HCT116 (cell line): ENCODE measurements around the gene PDILT. TPM values are rescaled to one million over a fixed set of nuclear protein-coding genes. Genes with fewer than 3 reads are reported as not detected.
A peak's percentile ranks its signal among the peaks of the same experiment; 100 is the strongest.

ENCODE experiments used
- ATAC-seq: fragments of 200-7000 bp; cut with Tn5 transposase; 2 replicates; pipeline ENCODE4 v1.9.1; 2020; ENCODE audit warnings: mild to moderate bottlenecking, moderate library complexity
- BruUV-seq: library from RNA; stranded (reverse); fragments of 400-500 nt; replicated peaks from 2 replicates; lab custom pipeline; 2021; lab: Mats Ljungman, UMichigan
- CTCF ChIA-PET: fragments of 300-600 bp; sonication (Branson Sonifier 250); formaldehyde crosslinking; loops from one replicate; lab custom pipeline; 2021; ENCODE audit warnings: antibody characterized with exemption; lab: Charles Lee
- POLR2A ChIA-PET: fragments of 300-600, 350-600 bp; sonication (Branson Sonifier 250); formaldehyde crosslinking; loops from one replicate; lab custom pipeline; 2021; ENCODE audit warnings: antibody characterized with exemption; lab: Charles Lee
- RAD21 ChIA-PET, 2 experiments: fragments of 300-600 bp; sonication (Branson Sonifier 250); formaldehyde crosslinking; loops; one replicate each; lab custom pipeline; 2023; ENCODE audit warnings: low total read pairs in 2 of 2; ENCODE audit not compliant: uncharacterized antibody in 2 of 2, unreplicated experiment in 2 of 2, low non-redundant PET in 1 of 2; lab: Charles Lee
- DNase-seq: peaks from one replicate; pipeline ENCODE4 v3.0.0-alpha.2; 2010; ENCODE audit warnings: low read depth, low spot score
- H2AFZ ChIP-seq: fragments of 200-600 bp; shearing (Covaris generic), sonication (generic); 2 replicates; pipeline ENCODE4 v1.6.1; 2017; ENCODE audit warnings: low read depth, mixed run types, mixed read lengths, antibody characterized with exemption, low read length; ENCODE audit not compliant: poor library complexity, severe bottlenecking
- H3K27ac ChIP-seq: 2 replicates; pipeline ENCODE4 v1.5.1; 2012; ENCODE audit warnings: low read depth, low read length
- H3K27me3 ChIP-seq: fragments of 200-600 bp; sonication (generic); 2 replicates; pipeline ENCODE4 v1.6.1; 2016; ENCODE audit warnings: mixed run types, low read length, mixed read lengths; ENCODE audit not compliant: insufficient read depth
- H3K36me3 ChIP-seq, 2 experiments: fragments of 200-500 bp in 1 of 2; fragments of 200-600 bp in 1 of 2; sonication (Bioruptor generic) in 1 of 2; sonication (generic) in 1 of 2; 2 replicates each; pipeline versions ENCODE4 v1.5.1 to v1.6.1; 2014 to 2016; ENCODE audit warnings: low read length in 2 of 2, inconsistent platforms in 1 of 2, mixed read lengths in 1 of 2, mixed run types in 1 of 2; ENCODE audit not compliant: insufficient read depth in 2 of 2, control insufficient read depth in 1 of 2
- H3K4me1 ChIP-seq, 2 experiments: fragments of 200-600 bp in 1 of 2; sonication (generic) in 1 of 2; 2 replicates each; pipeline versions ENCODE4 v1.5.1 to v1.6.1; 2012 to 2017; ENCODE audit warnings: low read length in 2 of 2, inconsistent platforms in 1 of 2, mild to moderate bottlenecking in 1 of 2, mixed read lengths in 1 of 2, mixed run types in 1 of 2, moderate library complexity in 1 of 2; ENCODE audit not compliant: insufficient read depth in 2 of 2, control insufficient read depth in 1 of 2
- H3K4me2 ChIP-seq: fragments of 200-600 bp; sonication (generic); 2 replicates; pipeline ENCODE4 v1.6.1; 2017; ENCODE audit warnings: mixed run types, low read length, mixed read lengths
- H3K4me3 ChIP-seq, 2 experiments: fragments of 200-600 bp in 1 of 2; sonication (generic) in 1 of 2; replicated peaks in 1 of 2; 2 replicates each; pipeline ENCODE4 v1.5.1; 2011 to 2016; ENCODE audit warnings: low read length in 2 of 2, control low read depth in 1 of 2, low read depth in 1 of 2, mild to moderate bottlenecking in 1 of 2, mixed read lengths in 1 of 2, mixed run types in 1 of 2
- H3K79me2 ChIP-seq: fragments of 200-600 bp; sonication (generic); 2 replicates; pipeline ENCODE4 v1.6.1; 2017; ENCODE audit warnings: mild to moderate bottlenecking, mixed run types, low read length, moderate library complexity, mixed read lengths; ENCODE audit not compliant: insufficient read depth
- H3K9ac ChIP-seq: fragments of 200-600 bp; sonication (generic); 2 replicates; pipeline ENCODE4 v1.6.1; 2016; ENCODE audit warnings: low read length, mixed read lengths
- H3K9me2 ChIP-seq: fragments of 200-600 bp; sonication (generic), shearing (Covaris generic); 2 replicates; pipeline ENCODE4 v1.6.1; 2017; ENCODE audit warnings: mixed run types, mild to moderate bottlenecking, moderate library complexity; ENCODE audit not compliant: insufficient read depth
- H3K9me3 ChIP-seq, 2 experiments: fragments of 200-500 bp in 1 of 2; fragments of 200-600 bp in 1 of 2; sonication (Bioruptor generic) in 1 of 2; sonication (generic) in 1 of 2; 2 replicates each; pipeline ENCODE4 v1.6.1; 2014 to 2017; ENCODE audit warnings: low read length in 2 of 2, mixed read lengths in 2 of 2, inconsistent platforms in 1 of 2, low read depth in 1 of 2, mild to moderate bottlenecking in 1 of 2, mixed run types in 1 of 2, moderate library complexity in 1 of 2; ENCODE audit not compliant: control insufficient read depth in 1 of 2, insufficient read depth in 1 of 2
- H4K20me1 ChIP-seq: fragments of 200-600 bp; sonication (generic), shearing (Covaris generic); 2 replicates; pipeline ENCODE4 v1.6.1; 2017; ENCODE audit warnings: mixed run types, mild to moderate bottlenecking, moderate library complexity; ENCODE audit not compliant: insufficient read depth
- ELF1 ChIP-seq: IDR thresholded peaks from 2 replicates; pipeline ENCODE4 v1.6.1; 2012; ENCODE audit warnings: low read depth, borderline replicate concordance
- ZFX ChIP-seq: fragments of 450-650 bp; IDR thresholded peaks from 2 replicates; pipeline ENCODE4 v1.6.1; 2017
- intact Hi-C: fragments of 100-400 bp; cut with micrococcal nuclease; formaldehyde crosslinking; loops from 2 replicates; pipeline ENCODE4 v1.10.0; 2022
- total RNA-seq: library from RNA; stranded (reverse); gene quantifications from one replicate; pipeline ENCODE4 v1.2.1, GENCODE V29; 2021; ENCODE audit not compliant: unreplicated experiment
- TF ChIP-seq, protein P1 (sequence below): IDR thresholded peaks from 2 replicates; pipeline ENCODE4 v1.6.1; 2012
- TF ChIP-seq, protein P2 (sequence below): IDR thresholded peaks from 2 replicates; pipeline ENCODE4 v1.6.1; 2012
- TF ChIP-seq, protein P3 (sequence below): IDR thresholded peaks from 2 replicates; pipeline ENCODE4 v1.6.1; 2011; ENCODE audit warnings: mild to moderate bottlenecking, low read length, moderate library complexity; ENCODE audit not compliant: insufficient replicate concordance; ENCODE audit errors: extremely low read depth
- TF ChIP-seq, protein P4 (sequence below), 3 experiments: fragments of 200-600 bp in 1 of 3; sonication (generic) in 1 of 3; IDR thresholded peaks in 2 of 3; conservative IDR thresholded peaks in 1 of 3; 2 replicates each; pipeline ENCODE4 v1.5.1; 2012 to 2017; ENCODE audit warnings: low read depth in 2 of 3, low read length in 2 of 3, antibody characterized with exemption in 1 of 3, borderline replicate concordance in 1 of 3, control low read depth in 1 of 3, mild to moderate bottlenecking in 1 of 3, mixed read lengths in 1 of 3, mixed run types in 1 of 3, moderate library complexity in 1 of 3; ENCODE audit not compliant: insufficient read depth in 1 of 3
- TF ChIP-seq, protein P5 (sequence below): IDR thresholded peaks from 2 replicates; pipeline ENCODE4 v1.6.1; 2012; ENCODE audit warnings: low read depth

PDILT gene
- total RNA-seq, 1 experiment from 2014 or later: not detected

DNA sequence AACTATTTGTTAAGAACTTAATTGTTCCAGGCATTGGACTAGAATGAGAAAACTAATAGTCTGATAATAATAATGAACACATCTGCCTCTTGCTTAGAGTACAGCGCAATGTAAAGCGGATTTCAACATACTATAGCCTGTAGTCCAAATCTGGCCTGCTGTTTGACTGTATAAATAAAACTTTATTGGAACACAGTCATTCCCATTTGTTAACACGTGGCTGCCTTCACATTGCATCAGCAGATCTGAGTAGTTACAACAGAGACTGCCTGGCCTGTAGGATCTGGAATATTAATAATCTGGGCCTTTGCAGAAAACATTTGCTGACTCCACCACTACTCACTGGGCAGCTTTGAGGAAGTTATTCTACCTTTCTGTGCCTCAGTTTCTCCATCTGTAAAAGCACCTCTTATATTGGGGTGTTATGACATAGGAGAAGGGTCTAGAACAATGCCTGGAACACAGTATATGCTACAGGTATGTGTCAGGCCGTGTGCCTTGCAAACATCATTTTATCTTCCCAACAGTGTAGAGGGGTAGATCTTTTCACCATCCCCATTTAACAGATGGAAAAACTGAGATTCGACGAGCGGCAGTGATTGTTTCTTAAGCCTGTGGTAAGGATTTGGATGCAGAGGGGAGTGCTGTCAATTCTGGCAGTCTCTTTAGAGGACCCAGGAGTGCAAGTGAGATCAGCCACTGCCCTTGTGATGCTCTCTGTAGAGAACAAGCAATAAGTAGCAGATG is 22.2 kb downstream of the PDILT start:
- Histone ChIP-seq H3K79me2 (no peaks in the 10 kb centered on the region), H3K36me3 (no peaks in the 10 kb centered on the region), H3K9me3 (no peaks in the 10 kb centered on the region), H3K9me2 (no peaks in the 10 kb centered on the region), H3K4me1 (no peaks in the 10 kb centered on the region), H3K4me3 (no peak overlapping the region), H3K27ac (no peak overlapping the region), H3K4me2 (no peak overlapping the region), H3K27me3 (peaks cover 8% of the 10 kb centered on the region), H3K9ac (no peak overlapping the region), H4K20me1 (no peaks in the 10 kb centered on the region), H2AFZ (no peak overlapping the region)
- TF ChIP-seq, protein P1, sequence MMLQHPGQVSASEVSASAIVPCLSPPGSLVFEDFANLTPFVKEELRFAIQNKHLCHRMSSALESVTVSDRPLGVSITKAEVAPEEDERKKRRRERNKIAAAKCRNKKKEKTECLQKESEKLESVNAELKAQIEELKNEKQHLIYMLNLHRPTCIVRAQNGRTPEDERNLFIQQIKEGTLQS: no peak
- TF ChIP-seq, protein P2, sequence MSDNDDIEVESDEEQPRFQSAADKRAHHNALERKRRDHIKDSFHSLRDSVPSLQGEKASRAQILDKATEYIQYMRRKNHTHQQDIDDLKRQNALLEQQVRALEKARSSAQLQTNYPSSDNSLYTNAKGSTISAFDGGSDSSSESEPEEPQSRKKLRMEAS: 0 out of 2 replicates have a peak, but pooled peaks have one; percentile 40
- intact Hi-C loops: loop anchor here (2.0 to 5.0 kb wide), 2 partner anchors 82 to 780 kb away; no protein-coding TSS in a partner anchor
- RAD21 ChIA-PET: interaction anchor here (0.7 to 1.3 kb wide), 3 partner anchors 475 to 484 kb away, joined by 5 to 15 read pairs (median 5); no protein-coding TSS in a partner anchor
- BruUV-seq: no TSS peak
- CTCF ChIA-PET: interaction anchor here (0.9 to 4.7 kb wide), 9 partner anchors 8 to 781 kb away, joined by 3 to 124 read pairs (median 14); no protein-coding TSS in a partner anchor
- no peak for DNase-seq
- POLR2A ChIA-PET: interaction anchor here (2.2 kb wide), 1 partner anchor 475 kb away, joined by 9 read pairs; no protein-coding TSS in a partner anchor
- ATAC-seq: no peak

DNA sequence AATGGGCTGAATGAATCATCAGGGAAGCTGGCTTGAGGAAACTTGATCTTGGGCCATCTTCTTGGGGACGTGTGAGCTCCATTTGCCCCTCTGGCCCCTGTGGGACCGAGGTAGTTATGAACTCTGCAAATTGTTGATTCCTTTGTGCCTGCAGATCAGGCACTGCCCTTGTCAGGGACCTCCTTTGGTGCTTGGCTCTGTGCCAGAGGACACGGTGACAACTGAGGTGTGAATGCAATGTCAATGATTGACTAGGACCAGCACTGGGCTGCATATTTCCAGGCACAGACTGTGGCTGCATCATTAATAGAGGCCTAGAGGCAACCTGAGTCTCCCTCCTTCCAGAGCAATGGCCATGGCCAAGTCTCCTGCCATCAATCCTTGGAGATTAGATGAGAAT is 23.8 kb downstream of the PDILT start:
- intact Hi-C loops: loop anchor here (5.0 kb wide), 1 partner anchor 778 kb away; no protein-coding TSS in a partner anchor
- no peak overlapping the region for H3K27ac ChIP-seq
- DNase-seq: no peak
- H2AFZ ChIP-seq: no peak overlapping the region
- no peaks in the 10 kb centered on the region for H3K9me3 ChIP-seq
- ChIA-PET CTCF (interaction anchor here (0.8 to 2.8 kb wide), 2 partner anchors 473 to 480 kb away, joined by 5 to 20 read pairs; no protein-coding TSS in a partner anchor), POLR2A (interaction anchor here (0.9 kb wide), 1 partner anchor 473 kb away, joined by 3 read pairs; no protein-coding TSS in a partner anchor), RAD21 (no interaction called here)
- no peaks in the 10 kb centered on the region for H3K36me3 ChIP-seq
- no peak for ATAC-seq
- no peak overlapping the region for H3K4me2 ChIP-seq
- H3K9me2 ChIP-seq: no peaks in the 10 kb centered on the region
- no peaks in the 10 kb centered on the region for H4K20me1 ChIP-seq
- H3K79me2 ChIP-seq: no peaks in the 10 kb centered on the region
- H3K4me1 ChIP-seq: no peaks in the 10 kb centered on the region
- peaks cover 17% of the 10 kb centered on the region for H3K27me3 ChIP-seq
- no TSS peak for BruUV-seq
- no peak overlapping the region for H3K9ac ChIP-seq
- H3K4me3 ChIP-seq: no peak overlapping the region
- TF ChIP-seq, protein P3, sequence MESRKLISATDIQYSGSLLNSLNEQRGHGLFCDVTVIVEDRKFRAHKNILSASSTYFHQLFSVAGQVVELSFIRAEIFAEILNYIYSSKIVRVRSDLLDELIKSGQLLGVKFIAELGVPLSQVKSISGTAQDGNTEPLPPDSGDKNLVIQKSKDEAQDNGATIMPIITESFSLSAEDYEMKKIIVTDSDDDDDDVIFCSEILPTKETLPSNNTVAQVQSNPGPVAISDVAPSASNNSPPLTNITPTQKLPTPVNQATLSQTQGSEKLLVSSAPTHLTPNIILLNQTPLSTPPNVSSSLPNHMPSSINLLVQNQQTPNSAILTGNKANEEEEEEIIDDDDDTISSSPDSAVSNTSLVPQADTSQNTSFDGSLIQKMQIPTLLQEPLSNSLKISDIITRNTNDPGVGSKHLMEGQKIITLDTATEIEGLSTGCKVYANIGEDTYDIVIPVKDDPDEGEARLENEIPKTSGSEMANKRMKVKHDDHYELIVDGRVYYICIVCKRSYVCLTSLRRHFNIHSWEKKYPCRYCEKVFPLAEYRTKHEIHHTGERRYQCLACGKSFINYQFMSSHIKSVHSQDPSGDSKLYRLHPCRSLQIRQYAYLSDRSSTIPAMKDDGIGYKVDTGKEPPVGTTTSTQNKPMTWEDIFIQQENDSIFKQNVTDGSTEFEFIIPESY: no peak
- TF ChIP-seq, protein P2: no peak
- TF ChIP-seq, protein P4, sequence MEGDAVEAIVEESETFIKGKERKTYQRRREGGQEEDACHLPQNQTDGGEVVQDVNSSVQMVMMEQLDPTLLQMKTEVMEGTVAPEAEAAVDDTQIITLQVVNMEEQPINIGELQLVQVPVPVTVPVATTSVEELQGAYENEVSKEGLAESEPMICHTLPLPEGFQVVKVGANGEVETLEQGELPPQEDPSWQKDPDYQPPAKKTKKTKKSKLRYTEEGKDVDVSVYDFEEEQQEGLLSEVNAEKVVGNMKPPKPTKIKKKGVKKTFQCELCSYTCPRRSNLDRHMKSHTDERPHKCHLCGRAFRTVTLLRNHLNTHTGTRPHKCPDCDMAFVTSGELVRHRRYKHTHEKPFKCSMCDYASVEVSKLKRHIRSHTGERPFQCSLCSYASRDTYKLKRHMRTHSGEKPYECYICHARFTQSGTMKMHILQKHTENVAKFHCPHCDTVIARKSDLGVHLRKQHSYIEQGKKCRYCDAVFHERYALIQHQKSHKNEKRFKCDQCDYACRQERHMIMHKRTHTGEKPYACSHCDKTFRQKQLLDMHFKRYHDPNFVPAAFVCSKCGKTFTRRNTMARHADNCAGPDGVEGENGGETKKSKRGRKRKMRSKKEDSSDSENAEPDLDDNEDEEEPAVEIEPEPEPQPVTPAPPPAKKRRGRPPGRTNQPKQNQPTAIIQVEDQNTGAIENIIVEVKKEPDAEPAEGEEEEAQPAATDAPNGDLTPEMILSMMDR (IDR thresholded peaks at IDR 0.05 in 2 of 3, conservative IDR thresholded peaks at IDR 0.05 in 1 of 3; ENCODE audit: borderline replicate concordance in 1 of 3, insufficient read depth in 1 of 3, low read depth in 2 of 3, low read length in 2 of 3): no peak
- TF ChIP-seq ELF1 (no peak), ZFX (no peak)
- TF ChIP-seq, protein P5, sequence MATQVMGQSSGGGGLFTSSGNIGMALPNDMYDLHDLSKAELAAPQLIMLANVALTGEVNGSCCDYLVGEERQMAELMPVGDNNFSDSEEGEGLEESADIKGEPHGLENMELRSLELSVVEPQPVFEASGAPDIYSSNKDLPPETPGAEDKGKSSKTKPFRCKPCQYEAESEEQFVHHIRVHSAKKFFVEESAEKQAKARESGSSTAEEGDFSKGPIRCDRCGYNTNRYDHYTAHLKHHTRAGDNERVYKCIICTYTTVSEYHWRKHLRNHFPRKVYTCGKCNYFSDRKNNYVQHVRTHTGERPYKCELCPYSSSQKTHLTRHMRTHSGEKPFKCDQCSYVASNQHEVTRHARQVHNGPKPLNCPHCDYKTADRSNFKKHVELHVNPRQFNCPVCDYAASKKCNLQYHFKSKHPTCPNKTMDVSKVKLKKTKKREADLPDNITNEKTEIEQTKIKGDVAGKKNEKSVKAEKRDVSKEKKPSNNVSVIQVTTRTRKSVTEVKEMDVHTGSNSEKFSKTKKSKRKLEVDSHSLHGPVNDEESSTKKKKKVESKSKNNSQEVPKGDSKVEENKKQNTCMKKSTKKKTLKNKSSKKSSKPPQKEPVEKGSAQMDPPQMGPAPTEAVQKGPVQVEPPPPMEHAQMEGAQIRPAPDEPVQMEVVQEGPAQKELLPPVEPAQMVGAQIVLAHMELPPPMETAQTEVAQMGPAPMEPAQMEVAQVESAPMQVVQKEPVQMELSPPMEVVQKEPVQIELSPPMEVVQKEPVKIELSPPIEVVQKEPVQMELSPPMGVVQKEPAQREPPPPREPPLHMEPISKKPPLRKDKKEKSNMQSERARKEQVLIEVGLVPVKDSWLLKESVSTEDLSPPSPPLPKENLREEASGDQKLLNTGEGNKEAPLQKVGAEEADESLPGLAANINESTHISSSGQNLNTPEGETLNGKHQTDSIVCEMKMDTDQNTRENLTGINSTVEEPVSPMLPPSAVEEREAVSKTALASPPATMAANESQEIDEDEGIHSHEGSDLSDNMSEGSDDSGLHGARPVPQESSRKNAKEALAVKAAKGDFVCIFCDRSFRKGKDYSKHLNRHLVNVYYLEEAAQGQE: no peak
